IMR-90 (cell line): ENCODE results near the gene ASB4.

ENCODE experiments used
- BHLHE40 ChIP-seq: fragments of 150-350 bp; IDR thresholded peaks from 2 replicates; pipeline ENCODE4 v1.6.1; 2016; ENCODE audit warnings: mild to moderate bottlenecking, low read depth, low read length
- CEBPB ChIP-seq: IDR thresholded peaks from 2 replicates; pipeline ENCODE4 v1.6.1; 2012; ENCODE audit warnings: low read depth, low read length, improper control_type of control experiment
- FOS ChIP-seq: fragments of 150-350 bp; IDR thresholded peaks from 2 replicates; pipeline ENCODE4 v1.6.1; 2016; ENCODE audit warnings: low read depth, low read length
- MAFK ChIP-seq: IDR thresholded peaks from 2 replicates; pipeline ENCODE4 v1.6.1; 2012; ENCODE audit warnings: low read depth, low read length, improper control_type of control experiment
- MXI1 ChIP-seq: IDR thresholded peaks from 2 replicates; pipeline ENCODE4 v1.6.1; 2012; ENCODE audit warnings: low read depth, mild to moderate bottlenecking, low read length, moderate library complexity, borderline replicate concordance
- NFE2L2 ChIP-seq: fragments of 150-350 bp; IDR thresholded peaks from 2 replicates; pipeline ENCODE4 v1.6.1; 2016; ENCODE audit warnings: low read depth, mild to moderate bottlenecking, low read length
- POLR2A ChIP-seq: IDR thresholded peaks from 2 replicates; pipeline ENCODE4 v1.6.1; 2012; ENCODE audit warnings: mild to moderate bottlenecking, low read depth, low read length
- RAD21 ChIP-seq: IDR thresholded peaks from 2 replicates; pipeline ENCODE4 v1.6.1; 2012; ENCODE audit warnings: low read length, improper control_type of control experiment
- RFX5 ChIP-seq: IDR thresholded peaks from 2 replicates; pipeline ENCODE4 v1.8.0; 2012; ENCODE audit warnings: low read depth, mild to moderate bottlenecking, low read length, moderate library complexity
- SMC3 ChIP-seq: fragments of 150-350 bp; IDR thresholded peaks from 2 replicates; pipeline ENCODE4 v1.6.1; 2016; ENCODE audit warnings: low read depth, mild to moderate bottlenecking, antibody characterized with exemption, low read length, moderate library complexity
- TF ChIP-seq, protein P1 (sequence below): conservative IDR thresholded peaks from 2 replicates; pipeline ENCODE4 v1.5.1; 2012; ENCODE audit warnings: mild to moderate bottlenecking, low read depth, low read length, improper control_type of control experiment
- TF ChIP-seq, protein P2 (sequence below): fragments of 150-350 bp; IDR thresholded peaks from 2 replicates; pipeline ENCODE4 v1.6.1; 2017; ENCODE audit warnings: mild to moderate bottlenecking, antibody characterized with exemption, low read length, low read depth
- TF ChIP-seq, protein P3 (sequence below): fragments of 150-350 bp; IDR thresholded peaks from 2 replicates; pipeline ENCODE4 v1.6.1; 2016; ENCODE audit warnings: low read depth, mild to moderate bottlenecking, low read length, moderate library complexity, borderline replicate concordance

DNA sequence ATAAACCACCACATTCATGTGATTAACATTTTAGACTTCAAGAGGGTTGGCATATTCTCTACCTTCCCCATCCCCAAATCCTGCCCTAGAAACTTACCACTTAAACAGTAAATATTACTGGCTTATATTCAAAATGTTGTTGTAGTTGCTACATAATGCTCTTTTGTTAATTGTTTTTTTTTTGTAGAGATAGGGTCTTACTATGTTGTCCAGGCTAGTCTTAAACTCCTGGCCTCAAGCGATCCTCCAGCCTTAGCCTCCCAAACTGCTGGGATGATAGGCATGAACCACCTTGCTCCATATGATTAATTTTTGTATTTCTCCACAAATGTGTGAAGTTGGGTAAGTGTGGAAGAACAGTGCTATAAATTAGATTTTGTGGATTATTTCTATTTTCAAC, 104.0 kb downstream of the ASB4 start:
- no peak for TF ChIP-seq POLR2A
- TF ChIP-seq, protein P1, sequence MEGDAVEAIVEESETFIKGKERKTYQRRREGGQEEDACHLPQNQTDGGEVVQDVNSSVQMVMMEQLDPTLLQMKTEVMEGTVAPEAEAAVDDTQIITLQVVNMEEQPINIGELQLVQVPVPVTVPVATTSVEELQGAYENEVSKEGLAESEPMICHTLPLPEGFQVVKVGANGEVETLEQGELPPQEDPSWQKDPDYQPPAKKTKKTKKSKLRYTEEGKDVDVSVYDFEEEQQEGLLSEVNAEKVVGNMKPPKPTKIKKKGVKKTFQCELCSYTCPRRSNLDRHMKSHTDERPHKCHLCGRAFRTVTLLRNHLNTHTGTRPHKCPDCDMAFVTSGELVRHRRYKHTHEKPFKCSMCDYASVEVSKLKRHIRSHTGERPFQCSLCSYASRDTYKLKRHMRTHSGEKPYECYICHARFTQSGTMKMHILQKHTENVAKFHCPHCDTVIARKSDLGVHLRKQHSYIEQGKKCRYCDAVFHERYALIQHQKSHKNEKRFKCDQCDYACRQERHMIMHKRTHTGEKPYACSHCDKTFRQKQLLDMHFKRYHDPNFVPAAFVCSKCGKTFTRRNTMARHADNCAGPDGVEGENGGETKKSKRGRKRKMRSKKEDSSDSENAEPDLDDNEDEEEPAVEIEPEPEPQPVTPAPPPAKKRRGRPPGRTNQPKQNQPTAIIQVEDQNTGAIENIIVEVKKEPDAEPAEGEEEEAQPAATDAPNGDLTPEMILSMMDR: no peak
- no peak for TF ChIP-seq RFX5
- TF ChIP-seq, protein P2, sequence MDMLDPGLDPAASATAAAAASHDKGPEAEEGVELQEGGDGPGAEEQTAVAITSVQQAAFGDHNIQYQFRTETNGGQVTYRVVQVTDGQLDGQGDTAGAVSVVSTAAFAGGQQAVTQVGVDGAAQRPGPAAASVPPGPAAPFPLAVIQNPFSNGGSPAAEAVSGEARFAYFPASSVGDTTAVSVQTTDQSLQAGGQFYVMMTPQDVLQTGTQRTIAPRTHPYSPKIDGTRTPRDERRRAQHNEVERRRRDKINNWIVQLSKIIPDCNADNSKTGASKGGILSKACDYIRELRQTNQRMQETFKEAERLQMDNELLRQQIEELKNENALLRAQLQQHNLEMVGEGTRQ: no peak
- no peak for TF ChIP-seq MXI1
- TF ChIP-seq FOS: no peak
- TF ChIP-seq CEBPB: no peak
- TF ChIP-seq, protein P3, sequence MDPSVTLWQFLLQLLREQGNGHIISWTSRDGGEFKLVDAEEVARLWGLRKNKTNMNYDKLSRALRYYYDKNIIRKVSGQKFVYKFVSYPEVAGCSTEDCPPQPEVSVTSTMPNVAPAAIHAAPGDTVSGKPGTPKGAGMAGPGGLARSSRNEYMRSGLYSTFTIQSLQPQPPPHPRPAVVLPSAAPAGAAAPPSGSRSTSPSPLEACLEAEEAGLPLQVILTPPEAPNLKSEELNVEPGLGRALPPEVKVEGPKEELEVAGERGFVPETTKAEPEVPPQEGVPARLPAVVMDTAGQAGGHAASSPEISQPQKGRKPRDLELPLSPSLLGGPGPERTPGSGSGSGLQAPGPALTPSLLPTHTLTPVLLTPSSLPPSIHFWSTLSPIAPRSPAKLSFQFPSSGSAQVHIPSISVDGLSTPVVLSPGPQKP: no peak
- TF ChIP-seq MAFK: no peak
- TF ChIP-seq RAD21: no peak
- no peak for TF ChIP-seq NFE2L2
- no peak for TF ChIP-seq SMC3
- no peak for TF ChIP-seq BHLHE40
